ENCODE results near the gene HAO1. TPM values are rescaled to one million over a fixed set of nuclear protein-coding genes. Genes with fewer than 3 reads are reported as not detected.

HAO1 gene
- total and polyA plus RNA-seq, 9 of the 15 experiments (the other 6 are each of a cell fraction or from before 2014, with no cell fraction given) = not detected

- TF ChIP-seq ZNF407 (IDR thresholded peaks at IDR 0.05; ENCODE audit: low read depth) = no peak
- TF ChIP-seq EP300 (IDR thresholded peaks at IDR 0.05; ENCODE audit: low read length) = no peak
- TF ChIP-seq CBFB (CRISPR knock-in tag; IDR thresholded peaks at IDR 0.05) = no peak
- TF ChIP-seq TAL1 (IDR thresholded peaks at IDR 0.05) = no peak
Observed at GRCh38 chr20:7881551-7881950, 58.7 kb downstream of the HAO1 start (continued).

Data from K562 (cell line).